ENCODE data around the gene BLOC1S4.
A peak's percentile ranks its signal among the peaks of the same experiment; 100 is the strongest.

BLOC1S4 gene

DNA sequence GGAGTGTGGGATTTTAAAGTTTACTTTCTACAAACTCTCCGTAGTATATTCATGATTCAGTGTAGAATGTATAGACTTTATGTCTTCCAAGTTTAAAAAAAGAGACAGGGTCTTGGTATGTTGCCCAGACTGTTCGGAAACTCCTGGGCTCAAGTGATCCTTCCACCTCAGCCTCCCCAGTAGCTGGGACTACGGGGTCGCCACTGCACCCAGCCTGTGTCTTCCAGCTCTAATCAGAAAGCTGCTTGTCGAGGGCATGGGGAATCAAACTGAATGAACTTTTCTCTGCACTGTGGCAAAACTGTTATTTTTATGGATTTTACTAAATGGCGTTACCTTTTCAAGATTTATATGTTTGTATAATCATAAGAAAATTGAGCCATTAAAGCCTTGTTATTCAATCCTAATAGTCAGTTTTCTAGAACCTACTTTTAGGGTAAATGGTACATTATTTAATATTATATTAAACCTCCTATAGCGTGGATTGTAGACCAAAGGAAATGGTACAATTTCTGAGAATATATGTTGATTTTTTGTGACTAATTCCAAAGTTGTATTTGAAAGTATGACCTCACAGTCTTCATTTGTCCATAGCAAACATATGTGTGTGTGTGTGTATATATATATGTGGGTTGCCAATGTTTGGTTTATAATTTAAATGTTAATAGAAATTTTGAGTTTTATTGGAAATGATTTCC, 1.1 kb downstream of the BLOC1S4 start:
- DNase-seq (ENCODE audit: extremely low spot score): no peak
- CTCF ChIA-PET: interaction anchor here (1.4 to 3.1 kb wide), 3 partner anchors 10 to 169 kb away, joined by 3 to 36 read pairs (median 5); no protein-coding TSS in a partner anchor
- POLR2A ChIA-PET: interaction anchor here (0.5 to 3.0 kb wide), 18 partner anchors 8 to 351 kb away, joined by 3 to 25 read pairs (median 6); partner anchors contain the start of genes GRPEL1, MRFAP1, MRFAP1L1 and S100P
- no peak for TF ChIP-seq TARDBP (IDR thresholded peaks at IDR 0.05)
- no peak for TF ChIP-seq SUZ12 (IDR thresholded peaks at IDR 0.05)
- TF ChIP-seq LEF1 (IDR thresholded peaks at IDR 0.05; ENCODE audit: borderline replicate concordance): no peak
- TF ChIP-seq L3MBTL2 (conservative IDR thresholded peaks at IDR 0.05): no peak
- TF ChIP-seq HDGF (IDR thresholded peaks at IDR 0.05; ENCODE audit: borderline replicate concordance): no peak
- no peak for TF ChIP-seq FOXA1 (IDR thresholded peaks at IDR 0.05)
- TF ChIP-seq ARNT (IDR thresholded peaks at IDR 0.05): no peak

GRCh38 chr4:6718932-6719610, 3.1 kb downstream of the BLOC1S4 start:
- POLR2A ChIA-PET: interaction anchor here (1.1 to 2.2 kb wide), 7 partner anchors 10 to 349 kb away, joined by 3 to 9 read pairs (median 4); partner anchors contain the start of genes GRPEL1 and MRFAP1L1
- TF ChIP-seq NFRKB (IDR thresholded peaks at IDR 0.05) (no peak), LEF1 (IDR thresholded peaks at IDR 0.05; ENCODE audit: borderline replicate concordance) (no peak), CTBP1 (IDR thresholded peaks at IDR 0.05; ENCODE audit: borderline replicate concordance) (no peak), ARNT (IDR thresholded peaks at IDR 0.05) (no peak), BHLHE40 (IDR thresholded peaks at IDR 0.05; ENCODE audit: borderline replicate concordance) (no peak), FOXM1 (IDR thresholded peaks at IDR 0.05; ENCODE audit: borderline replicate concordance) (no peak)
- no peak for DNase-seq (ENCODE audit: extremely low spot score)
- CTCF ChIA-PET: interaction anchor here (1.0 to 3.4 kb wide), 7 partner anchors 64 to 353 kb away, joined by 4 to 40 read pairs (median 5); no protein-coding TSS in a partner anchor

- ChIA-PET CTCF (interaction anchor here (0.6 to 3.4 kb wide), 8 partner anchors 41 to 352 kb away, joined by 3 to 40 read pairs (median 4); no protein-coding TSS in a partner anchor), POLR2A (interaction anchor here (1.1 to 2.0 kb wide), 3 partner anchors 10 to 189 kb away, joined by 3 to 6 read pairs (median 5); partner anchors contain the start of genes MRFAP1L1 and TBC1D14)
- DNase-seq (ENCODE audit: extremely low spot score): no peak
- no peak for TF ChIP-seq ELF4 (IDR thresholded peaks at IDR 0.05)
- TF ChIP-seq CTBP1 (IDR thresholded peaks at IDR 0.05; ENCODE audit: borderline replicate concordance): no peak
- no peak for TF ChIP-seq LEF1 (IDR thresholded peaks at IDR 0.05; ENCODE audit: borderline replicate concordance)
- no peak for TF ChIP-seq FOXA1 (IDR thresholded peaks at IDR 0.05)
- no peak for TF ChIP-seq SP1 (IDR thresholded peaks at IDR 0.05)
- TF ChIP-seq ARNT (IDR thresholded peaks at IDR 0.05): no peak
- no peak for TF ChIP-seq BHLHE40 (IDR thresholded peaks at IDR 0.05; ENCODE audit: borderline replicate concordance)
These were observed 3.7 kb downstream of the BLOC1S4 start for GRCh38 chr4:6719611-6720179.

GRCh38 chr4:6720202-6720699, 4.3 kb downstream of the BLOC1S4 start:
- TF ChIP-seq ARNT (IDR thresholded peaks at IDR 0.05) (no peak), ZNF384 (IDR thresholded peaks at IDR 0.05) (peak; percentile 55; the same call in 1 of the 2 replicates)
- POLR2A ChIA-PET: interaction anchor here (1.1 to 2.0 kb wide), 3 partner anchors 10 to 189 kb away, joined by 3 to 6 read pairs (median 5); partner anchors contain the start of genes MRFAP1L1 and TBC1D14
- peak; percentile 90 for DNase-seq (ENCODE audit: extremely low spot score)

DNA sequence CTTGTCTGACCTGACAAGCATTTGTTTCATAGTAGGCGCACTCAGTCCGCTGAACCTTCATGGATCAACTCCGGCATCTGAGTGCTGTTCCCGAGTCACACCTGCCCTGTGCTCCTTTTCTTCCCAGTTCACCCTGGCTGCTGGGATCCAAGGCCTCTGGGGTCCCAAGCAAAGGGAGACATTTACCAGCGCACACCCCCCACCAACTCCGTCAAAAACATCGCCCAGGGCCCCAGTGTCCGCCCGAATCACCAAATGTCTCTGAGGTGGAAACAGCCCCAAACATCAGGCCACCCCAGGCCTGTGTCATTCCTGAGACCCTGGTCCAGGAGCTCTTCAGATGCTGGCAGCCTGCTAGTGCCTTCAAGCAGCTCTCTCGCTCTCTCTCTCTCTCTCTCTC, 5.1 kb downstream of the BLOC1S4 start:
- ChIA-PET CTCF (interaction anchor here (0.6 to 3.4 kb wide), 2 partner anchors 152 to 676 kb away, joined by 6 to 40 read pairs; no protein-coding TSS in a partner anchor), POLR2A (interaction anchor here (2.0 kb wide), 1 partner anchor 11 kb away, joined by 6 read pairs; the partner anchor contains the start of gene MRFAP1L1)
- no peak for DNase-seq (ENCODE audit: extremely low spot score)
- TF ChIP-seq PKNOX1 (IDR thresholded peaks at IDR 0.05) (no peak), FOXK2 (IDR thresholded peaks at IDR 0.05) (no peak), BHLHE40 (IDR thresholded peaks at IDR 0.05; ENCODE audit: borderline replicate concordance) (no peak), FOXA1 (IDR thresholded peaks at IDR 0.05) (no peak), ZNF384 (IDR thresholded peaks at IDR 0.05) (no peak), SP1 (IDR thresholded peaks at IDR 0.05) (no peak)

More at GRCh38 chr4:6720202-6720699, 4.3 kb downstream of the BLOC1S4 start:
- CTCF ChIA-PET: interaction anchor here (0.5 to 3.4 kb wide), 7 partner anchors 40 to 352 kb away, joined by 3 to 40 read pairs (median 5); no protein-coding TSS in a partner anchor

DNA sequence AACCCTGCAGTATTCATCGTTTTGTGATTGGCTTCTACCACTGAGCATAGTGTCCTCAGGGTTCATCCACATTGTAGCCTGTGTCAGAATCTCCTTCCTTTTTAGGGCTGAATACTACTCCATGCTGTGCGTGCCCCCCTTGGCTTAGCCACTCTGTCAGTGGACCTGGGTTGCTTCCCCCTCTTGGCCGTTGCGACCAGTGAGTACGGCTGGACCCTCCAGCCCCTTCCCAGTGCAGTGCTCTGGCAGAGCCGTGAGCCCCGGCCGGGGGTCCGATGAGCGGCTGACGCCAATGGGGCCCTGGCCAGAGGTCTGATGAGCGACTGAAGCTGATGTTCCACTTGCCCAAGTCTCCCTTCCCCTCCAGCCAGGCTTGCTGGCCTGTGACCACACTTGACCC, 6.9 kb downstream of the BLOC1S4 start:
- POLR2A ChIA-PET: no interaction called here
- TF ChIP-seq CTBP1 (IDR thresholded peaks at IDR 0.05; ENCODE audit: borderline replicate concordance): no peak
- TF ChIP-seq FOXK2 (IDR thresholded peaks at IDR 0.05): no peak
- no peak for TF ChIP-seq ARNT (IDR thresholded peaks at IDR 0.05)
- TF ChIP-seq BHLHE40 (IDR thresholded peaks at IDR 0.05; ENCODE audit: borderline replicate concordance): no peak
- TF ChIP-seq ZNF384 (IDR thresholded peaks at IDR 0.05): no peak
- no peak for TF ChIP-seq FOXA1 (IDR thresholded peaks at IDR 0.05)
- TF ChIP-seq L3MBTL2 (conservative IDR thresholded peaks at IDR 0.05): no peak
- no peak for TF ChIP-seq HDGF (IDR thresholded peaks at IDR 0.05; ENCODE audit: borderline replicate concordance)
- TF ChIP-seq PKNOX1 (IDR thresholded peaks at IDR 0.05): no peak
- TF ChIP-seq NFRKB (IDR thresholded peaks at IDR 0.05): no peak
- TF ChIP-seq SUZ12 (IDR thresholded peaks at IDR 0.05): no peak
- no peak for TF ChIP-seq LEF1 (IDR thresholded peaks at IDR 0.05; ENCODE audit: borderline replicate concordance)
- no peak for TF ChIP-seq TARDBP (IDR thresholded peaks at IDR 0.05)
- TF ChIP-seq SP1 (IDR thresholded peaks at IDR 0.05): no peak
- no peak for TF ChIP-seq ELF4 (IDR thresholded peaks at IDR 0.05)
- TF ChIP-seq FOXM1 (IDR thresholded peaks at IDR 0.05; ENCODE audit: borderline replicate concordance): no peak
- CTCF ChIA-PET: interaction anchor here (0.6 kb wide), 1 partner anchor 177 kb away, joined by 5 read pairs; no protein-coding TSS in a partner anchor

More for the DNA sequence above, 6.9 kb downstream of the BLOC1S4 start:
- no peak for DNase-seq (ENCODE audit: extremely low spot score)
